Measurements from ENCODE around the gene SLC16A13. TPM values are rescaled to one million over a fixed set of nuclear protein-coding genes. Genes with fewer than 3 reads are reported as not detected.

Gene SLC16A13
- total and polyA plus RNA-seq, 2 of the 8 experiments (the other 6 are each of a cell fraction or from before 2014, with no cell fraction given) = 5.4 to 5.8 TPM

GRCh38 chr17:7021993-7022778 is 13.6 kb upstream of the SLC16A13 start (continued):
- TF ChIP-seq SIN3A (conservative IDR thresholded peaks at IDR 0.05 in 1 of 2, IDR thresholded peaks at IDR 0.05 in 1 of 2; ENCODE audit: low read depth in 1 of 2, low read length in 2 of 2) = peak in 1 of 2 experiments; percentile 35; a peak in 1 of 4 replicates
- TF ChIP-seq CREB1 (IDR thresholded peaks at IDR 0.05) = peak; percentile 60; the same call in 1 of the 2 replicates
- TF ChIP-seq TEAD4 (IDR thresholded peaks at IDR 0.05; ENCODE audit: low read depth, low read length) = no peak
- peak; percentile 53; the same call in 1 of the 2 replicates for TF ChIP-seq RBBP5 (IDR thresholded peaks at IDR 0.05; ENCODE audit: borderline replicate concordance, low read depth, low read length)
- TF ChIP-seq EP300 (IDR thresholded peaks at IDR 0.05; ENCODE audit: borderline replicate concordance in 1 of 2, low read depth in 2 of 2, low read length in 2 of 2) = no peak
- TF ChIP-seq CTCF (IDR thresholded peaks at IDR 0.05; ENCODE audit: control extremely low read depth in 1 of 3, insufficient read depth in 1 of 3, low read depth in 1 of 3, low read length in 3 of 3) = peak; percentile 88 to 92 (median 89)
- peak; percentile 87 for TF ChIP-seq MAX (IDR thresholded peaks at IDR 0.05)
- 0 out of 2 replicates have a peak, but pooled peaks have one; percentile 41 for TF ChIP-seq POLR2AphosphoS5 (IDR thresholded peaks at IDR 0.05; ENCODE audit: low read depth, low read length)
- peak in 1 of 2 experiments; percentile 72; a peak in 1 of 3 replicates for TF ChIP-seq POLR2A (IDR thresholded peaks at IDR 0.05; ENCODE audit: control extremely low read depth in 1 of 2, low read depth in 2 of 2, low read length in 2 of 2)

All from H1 (cell line).